Left ventricle myocardium superior (tissue), 1 donor: Measurements from ENCODE around the gene RHEX. TPM values are rescaled to one million over a fixed set of nuclear protein-coding genes. Genes with fewer than 3 reads are reported as not detected.

Source experiments
- ATAC-seq: fragments of 200-7000 bp; cut with Tn5 transposase; one replicate; pipeline ENCODE4 v1.9.1; 2020; ENCODE audit warnings: mild to moderate bottlenecking, moderate library complexity
- DNase-seq: peaks from one replicate; pipeline ENCODE4 v3.0.0-alpha.2; 2020
- intact Hi-C: fragments of 100-400 bp; cut with micrococcal nuclease; formaldehyde crosslinking; loops from one replicate; pipeline ENCODE4 v1.11.0; 2022
- total RNA-seq: library from RNA; stranded (reverse); fragmentation: NEBNext Ultra II Directional; extraction: Animal tissue kit (Norgen Biotek cat#: 25700); gene quantifications from one replicate; pipeline ENCODE4 v1.2.1, GENCODE V29; 2021
- donor health status: DM: no; HTN: yes; CAD: no; lungs with severe emphysema.

RHEX gene
- total RNA-seq, 1 donor from 2014 or later, result 1.0 TPM

DNA sequence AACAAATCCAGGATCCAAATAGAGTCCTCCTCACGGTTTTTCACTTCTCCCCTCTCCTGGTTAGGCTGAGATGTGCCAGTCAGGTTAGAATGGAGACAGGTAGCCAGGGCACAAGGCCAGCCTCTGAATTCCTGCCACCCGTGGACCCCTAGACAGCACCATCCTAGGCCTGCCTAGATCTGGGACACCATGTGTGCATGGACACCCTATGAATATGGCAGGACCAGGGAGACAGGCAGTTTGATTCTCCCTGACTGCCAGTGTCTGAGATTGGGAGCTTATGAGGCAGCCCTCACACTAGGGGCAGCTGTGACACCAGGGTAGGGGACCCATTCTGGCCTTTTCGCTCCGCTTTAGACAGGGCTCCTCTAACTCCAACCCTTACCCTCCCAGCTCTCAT lies 56.7 kb downstream of the RHEX start:
- intact Hi-C loops, result loop anchor here (5.0 kb wide), 1 partner anchor 317 kb away; no protein-coding TSS in a partner anchor
- ATAC-seq (no peak), DNase-seq (no peak)

DNA sequence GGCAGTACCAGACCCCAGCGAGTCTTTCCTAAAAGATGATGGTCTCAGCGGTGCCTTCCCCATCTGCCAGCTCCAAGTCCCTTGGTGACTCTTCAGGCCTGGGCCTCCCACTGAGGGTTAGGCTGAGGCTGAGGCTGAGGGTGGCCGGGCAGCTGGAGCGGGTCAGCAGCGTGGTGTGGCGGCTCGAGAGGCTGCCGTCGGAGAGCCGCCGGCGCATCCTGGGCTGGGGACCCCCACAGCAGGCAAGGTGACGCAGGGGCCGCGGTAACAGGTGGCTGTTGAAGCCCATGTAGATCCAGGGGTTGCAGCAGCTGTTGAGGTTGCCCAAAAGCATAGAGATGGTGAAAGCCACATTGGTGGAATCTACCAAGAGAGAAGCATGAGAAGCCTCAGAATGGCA lies 57.2 kb downstream of the RHEX start:
- ATAC-seq, result no peak
- DNase-seq, result no peak
- intact Hi-C loops, result no loop called here

DNA sequence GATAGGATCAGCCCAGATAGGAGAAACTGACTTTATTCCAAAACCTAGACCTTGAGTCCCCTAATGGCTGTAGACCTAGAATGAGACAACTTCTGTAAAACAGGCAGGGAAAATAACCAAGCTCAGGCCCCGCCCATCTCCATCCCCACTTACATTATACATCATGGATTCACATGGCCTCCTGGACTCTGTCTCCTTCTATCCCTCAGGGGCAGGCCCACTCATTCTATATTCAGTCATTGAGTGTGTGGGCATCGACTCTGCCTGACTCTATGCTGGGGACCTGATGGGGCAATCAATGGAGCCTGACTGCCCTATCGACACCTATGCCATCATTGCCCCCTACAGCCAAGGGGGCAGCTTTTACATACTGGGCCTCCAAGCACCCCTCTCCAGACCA lies 57.8 kb downstream of the RHEX start:
- ATAC-seq (no peak), DNase-seq (no peak)
- intact Hi-C loops, result no loop called here

DNA sequence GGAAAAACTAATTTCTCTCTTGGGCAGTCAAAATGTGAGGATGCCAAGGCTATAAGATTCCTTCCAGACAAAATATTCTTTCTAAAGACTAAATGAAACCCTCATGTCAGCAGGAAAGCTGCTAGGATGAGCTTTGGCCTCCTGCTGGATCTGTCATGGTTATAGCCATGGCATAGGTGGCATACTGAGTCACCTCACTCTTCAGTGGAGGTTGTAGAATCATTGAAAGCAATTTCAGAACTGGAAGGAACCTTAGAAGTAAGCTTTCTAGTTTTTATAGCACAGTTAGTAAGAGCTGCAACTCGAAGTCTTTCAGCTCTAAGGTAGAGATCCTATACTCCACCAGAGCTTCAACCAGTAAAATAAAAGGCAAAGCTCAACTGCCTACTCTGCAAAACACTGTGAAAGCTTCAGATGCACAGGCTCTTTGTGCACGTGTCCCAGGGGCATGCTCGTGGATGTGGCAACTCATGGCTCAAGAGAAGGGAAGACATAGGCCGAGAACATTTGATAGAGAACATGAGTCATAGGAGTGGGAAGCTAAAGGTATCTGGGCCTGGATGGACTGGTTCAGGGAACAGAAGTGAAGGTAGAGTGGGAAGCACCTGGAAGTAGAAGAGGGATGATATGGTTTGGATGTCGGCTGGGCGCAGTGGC lies 58.4 kb downstream of the RHEX start:
- ATAC-seq, result no peak
- DNase-seq, result no peak
- intact Hi-C loops, result no loop called here

DNA sequence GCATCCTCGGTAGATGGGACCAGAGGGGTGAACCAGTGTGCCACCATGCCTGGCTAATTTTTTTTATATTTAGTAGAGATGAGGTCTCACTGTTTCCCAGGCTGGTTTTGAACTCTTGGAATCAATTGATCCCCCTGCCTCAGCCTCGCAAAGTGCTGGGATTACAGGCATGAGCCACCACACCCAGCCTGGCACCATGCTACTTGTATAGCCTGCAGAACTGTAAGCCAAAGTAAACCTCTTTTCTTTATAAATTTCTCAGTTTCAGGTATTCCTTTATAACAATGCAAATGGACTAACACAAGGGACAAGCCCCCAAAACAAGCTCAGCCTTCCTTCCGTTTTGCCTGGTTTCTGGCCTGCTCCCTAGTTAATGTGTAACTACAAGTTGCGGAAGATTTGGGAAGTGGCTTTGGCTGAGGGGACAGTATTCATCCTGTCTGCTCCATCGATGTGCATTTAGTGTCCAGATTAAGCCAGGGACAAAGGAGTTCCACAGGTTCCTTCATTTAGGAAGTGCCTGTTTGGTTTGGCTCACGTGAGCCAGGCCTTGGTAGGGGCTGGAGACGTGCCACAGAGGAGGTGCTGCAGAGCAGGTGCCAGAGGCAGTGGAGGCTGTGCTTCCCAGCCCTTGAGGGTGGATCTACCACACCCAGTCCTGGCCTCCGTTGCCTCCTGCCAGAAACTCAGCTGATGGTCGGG lies 59.8 kb downstream of the RHEX start:
- DNase-seq (no peak), ATAC-seq (no peak)
- intact Hi-C loops, result no loop called here

DNA sequence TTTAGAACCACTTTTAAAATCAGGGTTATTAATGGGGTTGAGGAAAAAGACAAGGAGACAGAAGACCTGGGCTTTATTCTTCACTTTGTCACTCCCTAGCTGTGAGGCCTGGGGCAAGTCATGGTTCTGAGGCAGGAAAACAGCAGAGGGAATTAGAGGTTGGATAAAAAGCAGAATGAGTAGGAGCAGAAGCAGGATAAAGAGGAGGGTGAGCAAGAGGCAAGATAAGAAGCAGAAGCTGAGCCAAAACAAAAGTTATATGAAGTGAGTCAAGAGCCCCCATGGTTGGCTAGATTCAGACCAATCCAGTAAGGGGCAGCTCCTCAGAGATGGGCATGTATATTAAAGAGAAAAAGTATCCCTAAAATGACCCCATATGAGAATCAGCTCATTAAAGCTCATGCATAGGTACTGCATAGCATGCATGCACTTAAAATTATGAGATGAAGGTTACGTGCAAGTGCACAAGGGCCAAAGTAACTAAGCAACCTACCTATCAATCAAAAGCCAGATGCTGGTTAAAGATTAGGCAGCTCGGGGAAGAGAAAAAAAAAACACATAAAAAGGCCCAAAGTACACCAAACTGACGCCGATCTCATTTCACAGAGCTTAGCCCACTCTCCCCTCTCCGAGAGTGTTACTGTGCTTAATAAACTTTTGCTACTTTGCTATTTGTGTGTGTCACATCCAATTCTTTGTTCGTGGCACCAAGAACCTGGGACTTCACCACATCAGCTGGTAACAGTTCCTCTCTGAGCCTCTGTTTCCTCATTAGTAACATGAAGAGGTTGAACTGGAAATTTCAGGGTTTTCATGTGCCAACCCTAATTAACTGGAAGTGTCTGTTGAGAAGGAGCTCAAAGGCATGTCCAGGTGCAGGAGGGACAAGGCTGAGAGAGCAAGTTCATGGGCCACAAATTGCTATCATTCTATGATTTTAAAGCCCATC lies 62.0 kb downstream of the RHEX start:
- intact Hi-C loops, result no loop called here

DNA sequence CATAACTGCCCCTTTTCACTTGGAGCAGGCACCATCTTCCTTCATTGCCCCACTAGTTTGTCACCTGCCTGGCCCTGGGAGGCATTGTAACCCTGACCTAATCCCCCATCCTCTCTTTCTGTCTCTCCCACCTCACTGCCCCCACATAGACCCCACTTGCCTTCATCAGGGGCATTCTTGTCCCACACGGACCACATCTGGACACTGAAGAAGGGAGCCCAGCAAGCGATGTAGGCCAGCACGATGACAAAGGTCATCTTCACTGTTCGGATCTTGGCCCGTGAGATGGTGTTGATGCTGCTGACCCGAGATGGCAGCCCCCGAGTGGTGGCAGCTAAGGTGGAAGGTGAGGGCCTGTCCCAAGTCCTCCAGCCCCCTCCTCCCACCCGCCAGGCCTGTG lies 62.8 kb downstream of the RHEX start:
- DNase-seq (no peak), ATAC-seq (no peak)
- intact Hi-C loops, result no loop called here

More for the DNA sequence above, 62.0 kb downstream of the RHEX start:
- no peak for DNase-seq
- no peak for ATAC-seq

DNA sequence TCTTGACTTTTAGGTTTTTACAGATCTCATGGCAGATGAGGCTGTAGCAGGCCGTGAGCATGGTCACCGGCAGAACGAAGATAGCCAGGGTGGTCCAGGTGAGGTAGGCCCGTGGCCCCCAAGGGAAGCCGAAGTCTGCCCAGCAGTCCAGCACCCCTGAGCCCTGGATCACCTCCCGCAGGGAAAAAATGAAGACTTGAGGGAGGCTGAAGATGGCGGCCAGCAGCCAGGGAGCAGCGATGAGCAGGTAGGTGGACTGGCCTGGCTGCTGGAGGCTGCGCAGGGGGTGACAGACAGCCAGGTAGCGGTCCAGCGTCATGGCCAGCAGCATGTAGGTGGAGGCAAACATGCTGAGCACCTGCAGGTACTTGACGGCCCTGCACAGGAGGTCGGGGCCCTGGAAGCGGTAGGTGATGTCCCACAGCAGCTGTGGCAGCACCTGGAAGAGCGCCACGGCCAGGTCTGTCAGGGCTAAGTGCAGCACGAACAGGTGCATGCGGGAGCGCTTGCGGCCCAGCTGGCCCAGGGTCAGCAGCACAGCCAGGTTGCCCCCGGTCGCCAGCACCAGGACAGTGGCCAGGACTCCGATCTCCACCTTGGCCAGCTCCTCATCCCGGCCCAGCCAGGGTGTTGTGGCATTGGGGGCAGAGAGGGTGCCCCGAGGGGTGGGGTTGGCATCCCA lies 63.4 kb downstream of the RHEX start:
- intact Hi-C loops, result no loop called here
- ATAC-seq, result no peak
- DNase-seq, result no peak

DNA sequence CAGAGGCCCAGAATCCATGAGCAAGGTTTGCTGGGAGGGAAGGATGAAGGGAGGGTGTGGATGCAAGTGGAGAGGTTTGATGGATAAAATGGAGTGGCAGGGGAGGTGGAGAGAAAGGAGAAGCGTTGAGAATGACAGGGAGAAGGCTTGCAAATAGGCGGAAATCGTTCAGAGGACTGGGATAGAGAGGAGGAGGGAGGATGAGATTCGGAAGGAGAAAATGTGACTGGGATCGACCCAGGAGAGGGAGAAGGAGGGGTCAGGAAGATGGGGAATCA lies 63.8 kb downstream of the RHEX start:
- intact Hi-C loops, result no loop called here
- no peak for ATAC-seq
- no peak for DNase-seq

DNA sequence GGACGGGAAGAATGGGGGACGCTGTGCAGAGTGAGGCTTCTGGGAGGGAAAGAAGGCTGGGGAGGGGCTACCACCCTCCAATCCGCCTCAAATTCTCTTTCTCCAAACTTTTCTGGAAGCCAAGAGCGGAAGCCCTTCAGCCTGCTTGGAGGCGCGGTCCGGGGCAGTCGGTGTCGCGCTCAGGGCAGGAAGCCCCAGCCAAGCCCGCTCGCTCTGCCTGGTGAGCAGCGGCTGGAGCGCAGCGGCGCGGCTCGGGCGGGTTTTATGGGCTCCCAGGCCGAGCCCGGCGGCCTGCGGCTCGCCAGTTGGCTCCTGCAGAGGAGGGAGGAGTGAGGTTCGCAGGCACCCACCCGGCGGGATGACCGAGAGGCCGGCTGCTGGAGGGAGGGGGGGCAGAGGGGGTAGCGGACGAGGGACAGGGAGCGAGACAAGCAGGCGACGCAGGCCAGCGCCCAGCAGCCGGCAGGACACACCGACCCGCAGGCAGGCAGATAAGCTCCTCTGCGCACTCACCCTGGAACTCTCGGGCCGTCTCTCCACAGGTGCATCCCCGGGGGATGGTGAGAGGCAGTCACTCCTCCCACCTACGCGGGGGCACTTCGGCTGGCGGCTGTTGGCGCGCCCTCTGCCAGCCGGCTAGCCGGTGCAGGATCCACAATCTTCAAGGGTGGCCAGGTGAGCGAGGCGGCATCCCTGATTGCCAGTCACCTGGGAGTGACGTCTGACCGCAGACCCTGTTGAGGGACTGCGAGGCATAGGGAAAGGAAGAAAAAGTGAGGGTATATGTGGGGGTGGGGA lies 64.4 kb downstream of the RHEX start, which contains the start of gene AVPR1B:
Gene AVPR1B, minus strand, starts transcription at position 238 of the 798 bp plus-strand sequence. CDS start 498 bp downstream, outside the sequence.
- DNase-seq, result peak; percentile 70
- ATAC-seq, result peak; percentile 93
- intact Hi-C loops, result no loop called here

DNA sequence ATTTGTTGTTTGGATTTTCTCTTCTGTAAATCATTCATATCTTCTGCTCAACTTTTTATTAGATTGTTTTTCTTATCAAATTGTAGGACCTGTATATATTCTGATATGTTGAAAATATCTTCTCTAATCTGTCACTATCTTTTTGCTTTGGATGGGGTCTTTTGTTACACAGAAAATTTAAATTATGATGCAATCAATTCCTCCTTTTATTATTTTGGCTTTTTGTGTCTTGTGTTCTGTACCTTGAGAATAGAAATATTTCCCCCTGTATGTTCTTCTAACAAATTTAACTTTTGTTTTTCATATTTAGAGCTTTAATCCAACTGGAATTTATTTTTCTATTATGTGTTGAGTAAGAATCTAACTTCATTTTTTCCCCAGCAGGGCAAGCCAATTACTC lies 67.4 kb downstream of the RHEX start:
- intact Hi-C loops, result no loop called here
- DNase-seq (no peak), ATAC-seq (no peak)

DNA sequence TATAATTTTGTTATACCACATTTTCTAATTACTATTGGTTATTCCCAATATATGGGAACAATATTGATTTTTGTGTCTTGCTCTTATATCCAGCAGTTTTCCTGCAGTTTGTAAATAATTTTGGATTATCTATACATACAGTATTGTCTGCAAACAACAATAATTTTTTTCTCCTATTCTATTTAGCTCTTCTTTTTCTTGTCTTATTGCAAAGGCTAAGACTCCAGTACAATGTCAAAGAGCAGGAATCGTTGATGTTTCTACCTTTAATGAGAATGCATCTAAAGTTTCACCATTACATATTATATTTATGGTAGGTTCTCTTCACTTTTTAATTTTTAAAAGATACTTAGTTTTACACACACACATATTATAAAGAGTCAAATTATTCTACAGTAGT lies 68.3 kb downstream of the RHEX start:
- ATAC-seq, result no peak
- intact Hi-C loops, result no loop called here
- no peak for DNase-seq

DNA sequence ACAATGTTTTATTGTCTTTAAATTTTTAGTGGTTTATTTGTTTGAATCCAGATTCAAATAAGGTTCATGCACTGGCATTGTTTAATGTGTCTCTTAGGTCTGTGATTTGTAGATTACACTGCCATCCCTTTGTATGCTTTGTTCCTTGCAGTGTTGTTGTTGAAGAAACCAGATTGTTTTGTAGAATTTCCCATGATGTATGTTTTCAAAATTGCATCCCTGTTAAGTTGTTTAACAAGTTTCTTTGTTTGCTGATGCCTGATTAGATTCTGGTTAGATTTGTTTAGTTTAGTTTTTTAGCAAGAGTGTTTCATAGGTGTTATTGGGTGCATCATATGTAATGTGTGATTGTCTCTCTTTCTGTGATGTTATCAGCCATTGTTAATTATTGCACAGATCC lies 69.7 kb downstream of the RHEX start:
- ATAC-seq, result no peak
- intact Hi-C loops, result no loop called here
- DNase-seq, result no peak

DNA sequence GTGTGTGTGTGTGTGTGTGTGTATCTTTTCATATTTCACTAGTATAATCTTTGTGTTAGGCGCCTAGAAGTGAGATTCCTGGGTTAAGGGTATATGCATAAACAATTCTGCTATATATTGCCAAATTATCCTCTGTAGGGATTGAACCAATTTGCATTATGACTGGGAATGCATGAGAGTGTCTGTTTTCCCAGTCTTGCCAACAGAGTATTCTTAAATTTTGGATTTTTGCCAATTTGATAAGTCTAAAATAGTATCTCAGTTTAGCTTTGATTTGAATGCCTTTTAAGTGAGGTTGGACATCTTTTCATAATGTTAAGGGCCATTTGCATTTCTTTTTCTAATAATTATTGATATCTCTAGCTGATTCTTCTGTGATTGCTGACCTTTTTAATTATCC lies 72.4 kb downstream of the RHEX start:
- DNase-seq (no peak), ATAC-seq (peak; percentile 60)
- intact Hi-C loops, result no loop called here

DNA sequence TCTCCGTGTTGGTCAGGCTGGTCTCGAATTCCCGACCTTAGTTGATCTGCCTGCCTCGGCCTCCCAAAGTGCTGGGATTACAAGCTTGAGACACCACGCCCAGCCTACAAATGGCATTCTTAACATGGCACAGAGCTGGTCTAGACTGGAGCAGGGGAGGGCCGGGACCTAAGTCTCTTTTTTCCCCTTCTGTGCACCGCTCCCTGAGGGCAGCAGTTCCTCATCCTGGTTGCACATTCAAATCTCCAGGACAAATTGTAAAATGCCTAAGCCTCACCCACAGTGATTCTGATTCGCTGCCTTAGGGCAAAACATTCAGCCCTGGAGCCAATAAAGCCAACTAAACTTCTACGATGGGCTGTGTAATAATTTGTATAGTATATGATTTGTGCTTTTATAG lies 74.4 kb downstream of the RHEX start:
- ATAC-seq, result no peak
- DNase-seq, result no peak
- intact Hi-C loops, result no loop called here

DNA sequence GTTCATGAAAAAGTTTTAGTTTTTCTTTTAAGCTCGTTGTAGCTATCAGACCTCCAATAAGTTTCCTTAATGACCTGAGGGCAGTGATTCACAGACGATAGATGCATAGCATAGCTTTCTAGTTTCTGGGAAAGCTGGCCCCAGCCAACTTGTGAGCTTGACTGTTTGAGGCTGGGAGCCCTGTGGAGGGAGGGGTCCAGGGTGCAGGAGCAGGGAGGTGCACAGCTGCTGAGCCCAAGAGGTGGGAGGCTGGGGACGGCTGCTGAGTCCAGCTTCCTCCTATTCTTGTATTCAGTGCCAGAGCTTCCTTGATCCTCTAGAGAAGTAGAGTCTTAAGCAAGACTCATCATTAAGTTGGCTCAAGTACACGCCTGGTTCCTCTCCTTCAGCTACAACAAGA lies 75.2 kb downstream of the RHEX start:
- DNase-seq (no peak), ATAC-seq (no peak)
- intact Hi-C loops, result no loop called here

DNA sequence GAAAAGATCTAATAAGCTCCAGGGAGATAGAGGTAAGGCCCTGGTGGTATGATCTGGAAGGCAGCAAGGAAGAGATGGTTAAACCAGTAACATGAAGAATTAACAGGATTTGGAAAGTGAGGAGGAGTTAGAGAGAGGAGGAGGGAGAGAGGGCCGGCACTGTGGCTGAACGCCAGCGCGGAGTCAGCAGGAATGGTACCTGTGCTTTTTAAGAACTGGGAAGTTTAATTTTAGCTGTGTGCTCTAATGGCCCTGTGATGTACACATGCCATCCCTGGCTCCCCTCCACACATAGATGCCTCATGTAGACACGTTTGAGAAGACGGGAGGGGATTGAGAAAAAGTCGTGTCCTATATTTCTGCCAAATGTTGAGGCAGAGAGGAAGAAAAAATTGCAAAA lies 78.1 kb downstream of the RHEX start:
- intact Hi-C loops, result no loop called here
- DNase-seq (peak; percentile 69), ATAC-seq (peak; percentile 88)

DNA sequence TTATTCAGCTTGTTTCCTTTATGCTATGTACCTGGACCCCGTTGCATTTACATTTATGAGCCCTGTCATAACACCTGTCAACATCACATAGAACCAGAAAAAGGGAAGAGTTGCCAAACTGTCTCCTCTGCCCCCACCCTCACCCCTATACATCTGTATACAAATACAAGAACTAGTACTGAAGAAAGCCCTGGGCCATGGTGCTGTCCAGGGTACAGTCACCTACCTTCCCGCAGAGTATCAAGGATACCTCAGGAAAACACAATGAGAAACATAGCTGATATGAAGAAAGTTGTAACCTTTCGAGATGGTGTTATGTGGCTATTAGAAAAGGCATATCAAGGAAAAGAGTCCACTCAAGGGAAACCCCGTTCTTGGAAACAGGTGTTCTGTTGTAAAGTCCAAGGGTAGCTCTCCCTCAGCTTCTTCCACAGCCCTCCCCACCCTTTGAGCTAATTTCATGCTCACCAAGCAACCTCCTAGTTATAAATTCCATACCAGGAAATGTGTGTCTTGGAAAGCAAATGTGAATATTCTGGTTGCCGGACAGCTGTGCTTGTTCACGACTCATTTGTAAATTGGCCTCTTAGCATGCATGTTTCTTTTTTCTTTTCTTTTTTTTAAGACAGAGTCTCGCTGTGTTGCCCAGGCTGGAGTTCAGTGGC lies 80.9 kb downstream of the RHEX start:
- intact Hi-C loops, result no loop called here
- ATAC-seq (no peak), DNase-seq (no peak)
